ENCODE results near the gene TEX10.

The TEX10 gene

DNA sequence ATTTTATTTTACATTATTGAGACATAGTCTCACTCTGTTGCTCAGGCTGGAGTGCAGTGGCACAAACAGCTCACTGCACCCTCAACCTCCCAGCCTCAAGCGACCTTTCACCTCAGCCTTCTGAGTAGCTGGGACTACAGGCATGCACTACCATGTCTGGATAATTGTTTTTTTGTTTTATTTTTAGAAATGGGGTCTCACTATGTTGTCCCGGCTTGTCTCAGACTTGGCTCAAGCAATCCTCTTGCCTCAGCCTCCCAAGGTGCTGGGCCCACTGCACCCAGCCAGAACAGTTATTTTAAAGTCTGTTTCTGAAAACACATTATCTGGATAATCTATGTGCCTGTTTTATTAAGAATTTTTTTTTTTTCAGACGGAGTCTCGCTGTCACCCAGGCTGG lies 62.0 kb downstream of the TEX10 start:
- Histone ChIP-seq H3K4me1 (no peaks in the 10 kb centered on the region), H3K27me3 (no peaks in the 10 kb centered on the region), H3K4me3 (ENCODE audit: low read depth, low read length) (no peak overlapping the region), H3K9me3 (no peaks in the 10 kb centered on the region), H3K36me3 (peaks cover 69% of the 10 kb centered on the region)
- no peak for DNase-seq
- TF ChIP-seq CTCF (IDR thresholded peaks at IDR 0.05; ENCODE audit: low read depth, low read length), result no peak

GRCh38 chr9:100287186-100287585 lies 65.6 kb downstream of the TEX10 start:
- Histone ChIP-seq H3K27me3 (no peaks in the 10 kb centered on the region), H3K4me1 (peaks cover 4% of the 10 kb centered on the region), H3K4me3 (ENCODE audit: low read depth, low read length) (no peak overlapping the region), H3K36me3 (peaks cover 45% of the 10 kb centered on the region), H3K9me3 (no peaks in the 10 kb centered on the region)
- TF ChIP-seq CTCF (IDR thresholded peaks at IDR 0.05; ENCODE audit: low read depth, low read length), result no peak
- no peak for DNase-seq

- no peak for DNase-seq
- TF ChIP-seq CTCF (IDR thresholded peaks at IDR 0.05; ENCODE audit: low read depth, low read length), result no peak
- no peaks in the 10 kb centered on the region for H3K9me3 ChIP-seq
- peaks cover 12% of the 10 kb centered on the region for H3K4me1 ChIP-seq
- H3K4me3 ChIP-seq (ENCODE audit: low read depth, low read length), result no peak overlapping the region
- H3K36me3 ChIP-seq, result peaks cover 35% of the 10 kb centered on the region
- H3K27me3 ChIP-seq, result no peaks in the 10 kb centered on the region
Observed at GRCh38 chr9:100286257-100286656, 66.5 kb downstream of the TEX10 start.

GRCh38 chr9:100285601-100286000 lies 67.1 kb downstream of the TEX10 start:
- DNase-seq, result no peak
- no peak for TF ChIP-seq CTCF (IDR thresholded peaks at IDR 0.05; ENCODE audit: low read depth, low read length)
- H3K9me3 ChIP-seq, result no peaks in the 10 kb centered on the region
- H3K27me3 ChIP-seq, result no peaks in the 10 kb centered on the region
- no peak overlapping the region for H3K4me3 ChIP-seq (ENCODE audit: low read depth, low read length)
- H3K4me1 ChIP-seq, result peaks cover 15% of the 10 kb centered on the region
- H3K36me3 ChIP-seq, result peaks cover 29% of the 10 kb centered on the region

- no peak for TF ChIP-seq CTCF (IDR thresholded peaks at IDR 0.05; ENCODE audit: low read depth, low read length)
- peaks cover 24% of the 10 kb centered on the region for H3K36me3 ChIP-seq
Observed at GRCh38 chr9:100285080-100285479, 67.7 kb downstream of the TEX10 start.

DNA sequence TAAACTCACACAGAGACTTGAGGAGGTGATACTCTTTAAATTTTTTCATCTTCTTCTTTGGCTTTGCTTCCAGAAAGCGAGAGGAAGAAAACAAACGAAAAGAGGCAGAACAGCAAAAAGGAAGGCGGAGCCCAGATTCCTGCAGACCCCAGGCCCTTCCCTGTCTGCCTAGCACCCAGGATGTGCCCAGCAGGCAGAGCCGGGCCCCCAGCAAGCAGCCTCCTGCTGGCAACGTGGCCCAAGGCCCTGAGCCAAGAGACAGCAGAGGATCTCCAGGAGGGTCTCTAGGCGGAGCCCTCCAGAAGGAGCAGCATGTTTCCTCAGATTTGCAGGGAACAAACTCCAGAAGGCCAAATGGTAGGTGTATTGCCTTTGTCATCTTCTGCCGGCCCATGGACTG lies 68.5 kb downstream of the TEX10 start:
- no peak for TF ChIP-seq CTCF (IDR thresholded peaks at IDR 0.05; ENCODE audit: low read depth, low read length)
- Histone ChIP-seq H3K4me1 (peaks cover 15% of the 10 kb centered on the region), H3K36me3 (peaks cover 15% of the 10 kb centered on the region), H3K27me3 (no peaks in the 10 kb centered on the region), H3K4me3 (ENCODE audit: low read depth, low read length) (no peak overlapping the region), H3K9me3 (no peaks in the 10 kb centered on the region)
- DNase-seq, result no peak

More at GRCh38 chr9:100285080-100285479, 67.7 kb downstream of the TEX10 start:
- H3K27me3 ChIP-seq, result no peaks in the 10 kb centered on the region
- H3K9me3 ChIP-seq, result no peaks in the 10 kb centered on the region
- no peak for DNase-seq
- H3K4me1 ChIP-seq, result peaks cover 15% of the 10 kb centered on the region
- no peak overlapping the region for H3K4me3 ChIP-seq (ENCODE audit: low read depth, low read length)
